NT2/D1 (cell line): Measurements from ENCODE around the gene DYNC1H1.

Source experiments
- SUZ12 ChIP-seq: IDR thresholded peaks from 2 replicates; pipeline ENCODE4 v1.6.1; 2011; ENCODE audit not compliant: insufficient read length, insufficient read depth; ENCODE audit errors: extremely low read depth
- YY1 ChIP-seq: IDR thresholded peaks from 2 replicates; pipeline ENCODE4 v1.6.1; 2011; ENCODE audit not compliant: insufficient read length, insufficient read depth
- ZNF274 ChIP-seq: IDR thresholded peaks from 2 replicates; pipeline ENCODE4 v1.6.1; 2011; ENCODE audit warnings: mild to moderate bottlenecking, low read depth, low read length

DNA sequence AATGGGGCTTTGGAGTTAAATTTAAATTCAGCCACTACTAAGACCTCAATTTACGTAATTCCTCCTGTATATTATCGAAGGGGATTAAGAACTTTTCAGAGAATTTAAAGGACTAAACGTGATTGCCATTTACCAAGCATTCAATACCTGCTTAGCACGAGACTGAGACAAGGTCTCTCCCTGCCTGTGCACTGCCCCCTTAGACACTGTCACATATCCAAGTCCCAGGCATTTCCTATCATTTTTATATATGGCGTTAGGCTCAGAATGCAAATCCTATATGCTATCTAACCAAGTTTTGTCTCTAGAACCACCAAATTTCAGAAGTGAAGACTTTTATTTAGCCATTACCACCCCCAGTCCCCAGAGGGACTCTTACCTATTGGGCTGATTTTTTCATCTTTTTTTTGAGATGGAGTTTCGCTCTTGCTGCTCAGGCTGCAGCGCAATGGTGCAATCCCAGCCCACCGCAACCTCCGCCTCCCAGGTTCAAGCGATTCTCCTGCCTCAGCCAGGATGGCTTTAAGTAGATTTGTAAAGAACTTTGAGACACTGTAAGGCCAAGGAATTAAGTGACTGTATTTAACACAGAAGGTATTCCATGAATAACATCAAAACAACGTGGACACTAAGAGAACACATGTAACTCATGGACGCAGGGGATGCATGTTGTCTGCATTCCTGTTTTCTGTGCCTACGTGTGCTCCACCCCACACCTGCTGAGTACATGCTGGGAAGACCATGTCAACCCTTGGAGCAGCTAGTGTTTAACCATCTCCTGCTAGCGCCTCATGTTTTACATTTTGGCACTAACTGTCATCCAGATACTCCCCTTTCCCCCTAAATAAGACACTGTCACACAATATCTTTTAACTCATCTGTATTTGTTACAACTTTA, 116.1 kb downstream of the DYNC1H1 start:
- TF ChIP-seq YY1 (no peak), ZNF274 (no peak), SUZ12 (no peak)
